HK-2 (cell line): Measurements from ENCODE around the gene AOAH.

Source experiments
- DNase-seq: peaks from one replicate; pipeline ENCODE4 v3.0.0-alpha.2; 2018; ENCODE audit not compliant: unreplicated experiment

Gene AOAH

GRCh38 chr7:36723951-36724664 is at the start of gene AOAH:
Gene AOAH (minus strand): TSS chr7:36724494. CDS start chr7:36724148, 346 bp downstream.
- DNase-seq: no peak

GRCh38 chr7:36766451-36766850 is 42.2 kb upstream of the AOAH start:
- no peak for DNase-seq

- DNase-seq: no peak
Observed at GRCh38 chr7:36765605-36766004, 41.3 kb upstream of the AOAH start.

GRCh38 chr7:36764929-36765328 is 40.6 kb upstream of the AOAH start:
- no peak for DNase-seq

- peak; percentile 12 for DNase-seq
Observed at GRCh38 chr7:36763132-36763816, 39.0 kb upstream of the AOAH start.

GRCh38 chr7:36762394-36762793 is 38.1 kb upstream of the AOAH start:
- no peak for DNase-seq

GRCh38 chr7:36761835-36762234 is 37.5 kb upstream of the AOAH start:
- DNase-seq: no peak

GRCh38 chr7:36760856-36761762 is 36.8 kb upstream of the AOAH start:
- DNase-seq: no peak

- no peak for DNase-seq
Observed at GRCh38 chr7:36758879-36759278, 34.6 kb upstream of the AOAH start.

- no peak for DNase-seq
Observed at GRCh38 chr7:36755484-36755883, 31.2 kb upstream of the AOAH start.

- DNase-seq: no peak
Observed at GRCh38 chr7:36752026-36752711, 27.9 kb upstream of the AOAH start.

GRCh38 chr7:36750451-36750850 is 26.2 kb upstream of the AOAH start:
- no peak for DNase-seq

GRCh38 chr7:36749282-36749960 is 25.1 kb upstream of the AOAH start:
- peak; percentile 38 for DNase-seq

GRCh38 chr7:36748017-36748487 is 23.8 kb upstream of the AOAH start:
- DNase-seq: no peak

GRCh38 chr7:36747280-36748016 is 23.2 kb upstream of the AOAH start:
- peak; percentile 60 for DNase-seq

- peak; percentile 74 for DNase-seq
Observed at GRCh38 chr7:36746347-36746746, 22.1 kb upstream of the AOAH start.

- DNase-seq: no peak
Observed at GRCh38 chr7:36742911-36743775, 18.8 kb upstream of the AOAH start.

- no peak for DNase-seq
Observed at GRCh38 chr7:36741866-36742265, 17.6 kb upstream of the AOAH start.

GRCh38 chr7:36739351-36739750 is 15.1 kb upstream of the AOAH start:
- DNase-seq: no peak

GRCh38 chr7:36736899-36737211 is 12.6 kb upstream of the AOAH start:
- DNase-seq: no peak
